Neuron (in vitro differentiated cells): ENCODE results near the gene KCNK2.

Experiments
- H2AFZ ChIP-seq: one replicate; pipeline ENCODE4 v1.6.1; 2013; ENCODE audit warnings: low read depth, mild to moderate bottlenecking, inconsistent platforms, low read length, moderate library complexity
- H3K27me3 ChIP-seq: one replicate; pipeline ENCODE4 v1.6.1; 2013; ENCODE audit warnings: low read length; ENCODE audit not compliant: insufficient read depth
- H3K36me3 ChIP-seq: one replicate; pipeline ENCODE4 v1.6.1; 2013; ENCODE audit warnings: low read length; ENCODE audit not compliant: insufficient read depth
- H3K4me1 ChIP-seq: one replicate; pipeline ENCODE4 v1.6.1; 2013; ENCODE audit warnings: low read length; ENCODE audit not compliant: insufficient read depth
- H3K4me3 ChIP-seq: 2 replicates; pipeline ENCODE4 v1.5.1; 2013; ENCODE audit warnings: mild to moderate bottlenecking, low read length, moderate library complexity
- H3K9me3 ChIP-seq: one replicate; pipeline ENCODE4 v1.6.1; 2013; ENCODE audit warnings: low read length

Gene KCNK2, protein sequence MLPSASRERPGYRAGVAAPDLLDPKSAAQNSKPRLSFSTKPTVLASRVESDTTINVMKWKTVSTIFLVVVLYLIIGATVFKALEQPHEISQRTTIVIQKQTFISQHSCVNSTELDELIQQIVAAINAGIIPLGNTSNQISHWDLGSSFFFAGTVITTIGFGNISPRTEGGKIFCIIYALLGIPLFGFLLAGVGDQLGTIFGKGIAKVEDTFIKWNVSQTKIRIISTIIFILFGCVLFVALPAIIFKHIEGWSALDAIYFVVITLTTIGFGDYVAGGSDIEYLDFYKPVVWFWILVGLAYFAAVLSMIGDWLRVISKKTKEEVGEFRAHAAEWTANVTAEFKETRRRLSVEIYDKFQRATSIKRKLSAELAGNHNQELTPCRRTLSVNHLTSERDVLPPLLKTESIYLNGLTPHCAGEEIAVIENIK

DNA sequence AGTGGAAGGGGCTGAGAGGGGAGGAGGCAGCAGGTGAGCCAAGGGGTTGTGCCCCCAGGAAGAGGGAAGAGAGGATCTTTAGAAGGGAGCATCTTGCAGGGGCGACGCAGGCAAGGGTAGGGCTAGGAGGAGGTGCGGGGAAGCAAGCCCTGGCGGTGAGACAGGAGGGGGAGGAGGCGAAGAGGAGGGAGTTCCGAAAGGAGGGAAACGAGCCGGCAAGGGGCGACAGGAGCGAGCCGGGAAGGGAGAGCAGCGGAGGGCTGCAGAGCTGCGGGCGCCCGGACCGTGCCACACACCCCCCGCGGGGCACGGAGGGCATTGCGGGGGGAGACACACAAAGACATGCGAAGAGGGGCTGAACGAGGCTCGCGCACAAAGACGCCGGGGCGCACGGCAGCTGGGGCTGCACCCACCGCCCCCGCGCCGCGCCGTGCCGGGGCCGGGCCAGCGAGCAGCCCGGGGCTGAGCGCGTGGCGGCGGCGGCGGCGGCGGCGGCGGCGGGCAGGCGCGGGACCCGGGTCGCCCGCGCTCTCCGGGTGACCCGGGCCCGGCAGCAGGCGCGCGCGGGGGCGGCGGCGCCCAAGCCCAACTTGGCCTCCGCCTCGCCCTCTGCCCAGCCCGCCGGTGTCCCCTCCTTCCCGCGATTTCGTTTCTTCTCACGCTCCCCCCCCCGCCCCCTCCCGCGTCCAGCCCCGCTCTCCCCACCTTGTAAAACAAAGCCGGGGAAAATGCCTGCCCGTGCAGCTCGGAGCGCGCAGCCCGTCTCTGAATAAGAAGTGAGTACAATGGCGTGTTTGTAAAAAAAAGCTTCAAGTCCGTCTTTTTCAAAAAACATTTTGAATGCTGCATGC lies at the start of gene KCNK2:
TSS of gene KCNK2 (plus strand) at position 206 of the 851 bp plus-strand sequence. CDS start 649 bp downstream, outside the sequence.
- Histone ChIP-seq H3K9me3 (no peaks in the 10 kb centered on the region), H3K27me3 (peaks cover 24% of the 10 kb centered on the region), H3K36me3 (no peaks in the 10 kb centered on the region), H3K4me3 (peak within 1 kb of the TSS; percentile 72), H3K4me1 (peaks cover 11% of the 10 kb centered on the region), H2AFZ (peak within 1 kb of the TSS; percentile 82)

DNA sequence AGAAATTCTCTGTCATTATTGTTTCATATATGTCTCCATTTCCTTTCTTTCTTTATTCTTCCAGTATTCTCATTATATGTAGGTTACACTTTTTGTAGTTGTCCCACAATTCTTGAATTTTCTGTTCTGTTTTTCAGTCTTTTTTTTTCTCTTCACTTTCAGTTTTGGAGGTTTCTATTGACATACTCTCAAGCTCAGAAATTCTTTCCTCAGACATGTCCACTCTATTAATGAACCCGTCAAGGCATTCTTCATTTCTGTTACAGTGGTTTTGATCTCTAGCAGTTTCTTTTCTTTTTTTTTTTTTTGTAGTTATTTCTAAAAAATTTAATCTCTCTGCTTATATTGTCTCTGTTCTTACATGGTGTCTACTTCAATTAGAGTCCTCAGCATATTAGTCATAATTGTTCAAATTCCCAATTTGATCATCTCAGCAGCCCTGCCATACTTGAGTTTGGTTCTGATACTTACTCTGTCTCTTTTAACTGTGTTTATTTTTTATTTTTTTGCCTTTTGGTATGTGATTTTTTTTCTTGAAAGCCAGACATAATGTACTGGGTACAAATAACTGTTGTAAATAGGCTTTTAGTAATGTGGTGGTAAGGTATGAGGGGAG lies 49.5 kb upstream of the KCNK2 start:
- H3K9me3 ChIP-seq, result no peaks in the 10 kb centered on the region
- H3K36me3 ChIP-seq, result no peaks in the 10 kb centered on the region
- no peak overlapping the region for H3K4me3 ChIP-seq
- H3K4me1 ChIP-seq, result no peaks in the 10 kb centered on the region
- no peaks in the 10 kb centered on the region for H3K27me3 ChIP-seq
- no peak overlapping the region for H2AFZ ChIP-seq

DNA sequence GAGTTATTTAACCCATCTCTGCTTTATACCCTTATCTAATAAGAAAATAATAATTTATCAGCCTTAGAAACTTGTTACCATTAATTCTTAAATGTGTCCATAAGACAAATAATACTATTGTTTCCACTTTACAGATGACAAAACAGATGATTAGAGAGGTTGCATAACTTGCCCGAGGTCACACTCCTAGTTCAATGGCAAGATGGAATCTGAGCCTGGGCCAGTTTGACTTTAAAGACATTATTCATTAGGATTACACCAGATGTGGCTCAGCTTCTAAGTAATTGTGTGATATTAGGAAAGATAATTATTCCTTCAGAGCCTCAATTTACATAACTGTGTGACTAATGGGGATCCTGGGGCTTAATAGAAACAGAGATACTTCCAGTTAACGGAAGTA lies 42.3 kb upstream of the KCNK2 start:
- H3K9me3 ChIP-seq, result no peaks in the 10 kb centered on the region
- H3K27me3 ChIP-seq, result no peaks in the 10 kb centered on the region
- no peak overlapping the region for H2AFZ ChIP-seq
- no peak overlapping the region for H3K4me3 ChIP-seq
- H3K36me3 ChIP-seq, result no peaks in the 10 kb centered on the region
- H3K4me1 ChIP-seq, result no peaks in the 10 kb centered on the region

DNA sequence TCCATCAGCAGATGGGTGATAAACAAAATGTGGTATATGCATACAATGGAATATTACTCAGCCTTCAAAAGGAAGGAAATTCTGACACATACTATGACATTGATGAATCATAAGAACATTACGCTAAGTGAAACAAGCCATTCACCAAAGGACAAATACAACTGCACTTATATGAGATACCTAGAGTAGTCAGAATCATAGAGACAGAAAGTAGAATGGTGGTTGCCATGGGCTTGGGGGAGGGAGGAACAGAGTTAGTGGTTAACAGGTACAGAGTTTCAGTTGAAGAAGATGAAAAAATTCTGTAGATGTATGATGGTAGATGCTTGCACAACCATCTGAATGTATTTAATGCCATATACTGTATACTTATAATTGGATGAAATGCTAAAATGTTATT lies 39.1 kb upstream of the KCNK2 start:
- Histone ChIP-seq H3K36me3 (no peaks in the 10 kb centered on the region), H3K4me3 (no peak overlapping the region), H3K4me1 (no peaks in the 10 kb centered on the region), H3K27me3 (no peaks in the 10 kb centered on the region), H2AFZ (no peak overlapping the region), H3K9me3 (no peaks in the 10 kb centered on the region)

DNA sequence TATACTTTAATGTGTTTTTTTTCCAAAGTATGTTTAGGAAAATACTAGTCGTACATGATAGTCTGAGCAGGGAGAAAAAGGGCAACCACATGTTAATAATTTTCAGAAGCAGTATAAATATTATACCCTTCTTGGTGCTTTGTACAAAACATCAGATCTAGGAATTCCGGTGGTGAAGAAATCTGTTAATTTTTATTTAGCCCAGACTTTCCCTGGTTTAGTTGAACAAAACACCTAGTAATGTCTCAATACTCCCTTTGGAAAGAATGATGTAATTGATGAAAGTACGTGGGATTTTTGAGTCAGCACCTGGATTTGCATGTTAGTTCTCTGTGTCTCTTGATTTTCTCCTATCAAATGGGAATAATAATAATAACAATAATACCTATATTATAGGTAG lies 38.4 kb upstream of the KCNK2 start:
- Histone ChIP-seq H3K4me3 (no peak overlapping the region), H3K9me3 (no peaks in the 10 kb centered on the region), H2AFZ (no peak overlapping the region), H3K4me1 (no peaks in the 10 kb centered on the region), H3K36me3 (no peaks in the 10 kb centered on the region), H3K27me3 (no peaks in the 10 kb centered on the region)

DNA sequence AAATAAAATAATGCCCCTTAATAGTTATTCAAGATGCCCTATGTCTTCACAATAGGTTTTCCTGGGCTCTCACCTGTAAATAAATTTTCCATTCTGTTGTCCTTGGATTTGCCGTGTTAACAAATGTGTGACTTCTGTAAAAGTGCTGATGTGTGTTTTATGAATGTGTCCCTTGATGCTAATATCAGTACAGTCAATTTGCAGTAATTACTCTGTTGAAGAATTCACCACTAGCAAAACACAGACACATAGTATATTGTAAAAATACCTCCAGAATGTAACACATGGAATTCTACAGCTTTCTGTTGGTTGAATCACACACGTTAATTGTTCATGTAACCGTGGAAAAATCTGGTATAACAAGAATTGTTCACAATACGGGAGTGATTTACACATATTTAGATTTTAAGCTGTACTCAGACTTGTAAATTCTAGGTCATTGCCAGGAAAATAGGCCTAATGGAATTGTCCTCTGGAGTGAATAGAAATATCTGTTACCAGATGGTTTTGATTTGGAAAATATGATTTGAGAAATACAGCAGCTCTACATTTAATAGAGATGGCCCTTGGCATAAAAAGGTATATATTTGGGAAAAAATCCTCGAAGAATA lies 36.7 kb upstream of the KCNK2 start:
- H3K9me3 ChIP-seq, result no peaks in the 10 kb centered on the region
- H2AFZ ChIP-seq, result no peak overlapping the region
- H3K27me3 ChIP-seq, result no peaks in the 10 kb centered on the region
- H3K4me3 ChIP-seq, result no peak overlapping the region
- no peaks in the 10 kb centered on the region for H3K36me3 ChIP-seq
- no peaks in the 10 kb centered on the region for H3K4me1 ChIP-seq

DNA sequence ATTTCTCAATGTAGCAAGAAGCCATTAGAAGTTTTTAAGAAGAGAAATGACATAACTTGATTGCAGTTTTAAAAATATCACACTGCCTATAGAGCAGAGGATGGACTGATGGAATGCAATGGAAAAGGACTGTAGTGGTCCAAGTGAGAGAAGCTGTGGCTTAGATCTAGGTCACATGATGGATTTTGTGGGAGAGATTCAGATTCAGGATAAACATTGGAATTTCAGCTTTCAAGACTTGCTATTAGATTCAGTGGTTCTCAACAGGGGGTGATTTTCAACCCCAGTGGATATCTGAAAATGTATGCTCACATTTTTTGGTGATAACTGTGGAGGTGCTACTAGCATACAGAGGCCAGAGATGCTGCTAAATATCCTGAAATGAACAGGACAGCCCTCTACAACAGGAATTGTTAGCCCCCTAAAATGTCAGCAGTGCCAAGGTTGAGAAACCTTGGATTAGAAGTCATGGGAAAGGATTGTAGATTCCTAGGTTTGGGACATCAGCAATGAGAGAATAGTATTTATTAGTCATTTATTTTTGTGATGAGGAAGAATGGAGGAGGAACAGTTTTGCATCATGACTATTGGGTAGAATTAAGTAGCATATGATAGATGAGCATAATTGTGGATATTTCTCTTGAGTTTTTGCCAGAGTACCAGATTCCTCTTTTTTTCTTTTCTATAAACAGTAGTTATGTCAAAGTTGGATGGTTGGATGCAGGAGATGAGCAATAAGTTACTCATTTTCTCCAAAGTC lies 30.1 kb upstream of the KCNK2 start:
- H3K4me1 ChIP-seq, result no peaks in the 10 kb centered on the region
- H3K9me3 ChIP-seq, result no peaks in the 10 kb centered on the region
- no peaks in the 10 kb centered on the region for H3K36me3 ChIP-seq
- no peak overlapping the region for H2AFZ ChIP-seq
- no peaks in the 10 kb centered on the region for H3K27me3 ChIP-seq
- no peak overlapping the region for H3K4me3 ChIP-seq

DNA sequence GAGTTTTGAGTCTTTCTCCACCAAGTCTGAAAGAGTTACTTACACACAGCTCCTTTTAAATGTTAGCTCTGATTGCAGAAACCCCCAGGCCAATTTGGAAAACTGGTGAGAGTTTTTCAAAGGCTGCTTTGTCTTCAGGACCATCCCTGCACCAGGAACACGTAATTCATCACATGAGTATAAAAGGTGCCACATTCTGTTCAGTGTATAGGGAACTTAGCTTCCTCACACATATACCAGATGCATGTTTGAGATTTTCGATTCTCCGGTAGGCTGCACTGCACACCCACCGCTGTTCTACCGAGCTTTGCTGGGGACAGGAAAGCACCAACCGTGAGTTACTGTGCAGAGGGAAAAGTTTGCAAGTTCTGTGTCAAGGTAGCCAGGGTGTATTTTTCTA lies 28.3 kb upstream of the KCNK2 start:
- H2AFZ ChIP-seq, result no peak overlapping the region
- H3K4me1 ChIP-seq, result no peaks in the 10 kb centered on the region
- H3K36me3 ChIP-seq, result no peaks in the 10 kb centered on the region
- H3K4me3 ChIP-seq, result no peak overlapping the region
- no peaks in the 10 kb centered on the region for H3K9me3 ChIP-seq
- H3K27me3 ChIP-seq, result no peaks in the 10 kb centered on the region

DNA sequence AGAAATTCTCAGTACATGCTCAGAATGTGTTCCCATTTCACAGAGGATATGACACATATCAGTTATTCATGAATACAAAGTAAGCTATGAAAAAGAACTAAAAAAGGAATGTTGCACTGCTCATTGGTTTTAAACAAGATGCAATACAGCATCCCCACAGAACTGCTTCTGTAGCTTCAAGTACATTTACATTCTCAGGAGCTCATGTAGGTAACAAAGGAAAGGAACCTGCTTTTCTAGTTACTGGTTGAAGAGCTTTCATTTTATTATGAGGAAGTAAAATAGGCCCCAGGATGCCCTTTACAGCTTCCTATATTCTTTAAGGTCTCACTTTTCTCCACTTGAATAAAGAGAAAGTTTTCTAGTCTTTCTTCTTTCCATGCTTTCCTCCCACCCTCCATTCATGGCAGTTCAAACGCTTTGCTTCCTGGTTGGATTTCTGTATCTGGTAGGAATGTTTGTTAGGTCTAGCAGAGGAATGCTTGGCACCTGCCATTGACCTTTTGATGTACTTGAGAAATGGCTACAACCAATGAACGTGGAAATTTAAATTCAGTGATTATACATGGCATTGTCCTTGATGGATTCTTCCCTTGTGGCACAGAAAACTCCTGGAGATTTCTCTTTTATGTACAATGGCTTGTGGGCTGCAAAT lies 27.1 kb upstream of the KCNK2 start:
- no peaks in the 10 kb centered on the region for H3K36me3 ChIP-seq
- H3K4me3 ChIP-seq, result no peak overlapping the region
- no peak overlapping the region for H2AFZ ChIP-seq
- no peaks in the 10 kb centered on the region for H3K9me3 ChIP-seq
- no peaks in the 10 kb centered on the region for H3K4me1 ChIP-seq
- H3K27me3 ChIP-seq, result no peaks in the 10 kb centered on the region

DNA sequence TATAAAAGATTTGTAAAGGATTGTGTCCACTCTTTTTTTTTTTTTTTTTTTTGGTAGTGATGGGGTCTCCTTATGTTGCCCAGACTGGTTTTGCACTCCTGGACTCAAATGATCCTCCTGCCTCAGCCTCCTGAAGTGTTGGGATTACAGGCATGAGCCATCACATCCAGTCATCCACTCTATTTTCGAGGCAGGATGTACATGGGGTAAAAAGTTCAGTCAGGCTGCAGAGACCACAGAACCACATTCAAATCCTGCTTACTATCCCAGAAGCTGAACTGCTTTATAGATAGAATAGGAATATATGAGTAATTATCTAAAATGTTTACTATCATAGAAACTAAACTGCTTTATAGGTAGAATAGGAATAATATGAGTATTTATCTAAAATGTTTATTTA lies 26.0 kb upstream of the KCNK2 start:
- no peaks in the 10 kb centered on the region for H3K27me3 ChIP-seq
- H3K9me3 ChIP-seq, result no peaks in the 10 kb centered on the region

DNA sequence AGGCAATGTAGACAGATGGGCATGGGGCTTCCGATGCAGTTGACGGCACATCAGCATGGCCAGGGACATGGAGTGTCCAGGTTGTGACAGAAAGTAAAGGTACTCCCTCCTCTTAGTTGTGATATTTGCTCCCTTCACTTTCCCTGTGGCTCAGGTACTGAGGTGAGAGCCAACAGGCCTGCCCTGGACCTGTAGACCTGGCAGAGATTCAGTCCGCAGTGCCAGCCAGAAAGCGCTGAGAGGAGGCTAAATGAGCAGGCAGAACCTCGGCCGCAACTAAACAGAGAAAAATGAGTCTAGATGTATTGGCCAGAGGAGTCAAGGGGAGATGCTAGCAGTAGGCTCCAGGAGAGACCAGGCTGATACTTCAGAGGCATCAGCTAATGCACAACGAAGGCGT lies 22.6 kb upstream of the KCNK2 start:
- no peak overlapping the region for H2AFZ ChIP-seq
- H3K4me3 ChIP-seq, result no peak overlapping the region
- no peaks in the 10 kb centered on the region for H3K27me3 ChIP-seq
- no peaks in the 10 kb centered on the region for H3K4me1 ChIP-seq
- no peaks in the 10 kb centered on the region for H3K9me3 ChIP-seq
- no peaks in the 10 kb centered on the region for H3K36me3 ChIP-seq

More for the DNA sequence above, 26.0 kb upstream of the KCNK2 start:
- H3K36me3 ChIP-seq, result no peaks in the 10 kb centered on the region
- H3K4me3 ChIP-seq, result no peak overlapping the region
- H3K4me1 ChIP-seq, result no peaks in the 10 kb centered on the region
- H2AFZ ChIP-seq, result no peak overlapping the region

DNA sequence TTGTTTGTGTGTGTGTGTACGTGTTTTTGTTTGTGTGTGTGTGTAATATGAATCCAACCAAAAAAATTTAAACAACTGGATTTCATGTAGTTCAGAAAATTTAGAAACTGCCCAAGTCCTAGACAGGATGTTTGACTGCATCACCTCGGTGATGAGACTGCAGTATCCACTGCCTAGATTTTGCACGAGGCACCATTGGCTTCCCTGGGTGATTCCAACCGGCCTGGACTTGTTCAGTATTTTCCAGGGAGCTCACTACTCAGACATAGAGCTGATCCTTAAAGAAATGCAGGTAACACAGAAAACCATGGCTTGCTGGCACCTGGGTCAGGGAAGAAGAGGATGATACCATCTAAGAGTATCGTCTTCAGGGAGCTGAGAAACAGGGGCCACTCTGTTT lies 18.2 kb upstream of the KCNK2 start:
- Histone ChIP-seq H3K36me3 (no peaks in the 10 kb centered on the region), H3K4me3 (no peak overlapping the region), H3K9me3 (no peaks in the 10 kb centered on the region), H3K27me3 (no peaks in the 10 kb centered on the region), H2AFZ (no peak overlapping the region), H3K4me1 (no peaks in the 10 kb centered on the region)
